NCI-H2107 (cell line): Measurements from ENCODE around the gene KLK12.
"Not testable (repeated sequence)": the region's sequence is repeated elsewhere in the genome, so short reads cannot be mapped to it uniquely, and the experiment has no call there.

ENCODE experiments used
- DNase-seq: peaks from one replicate; lab custom pipeline; 2025; lab: John Stamatoyannopoulos, UW

Gene KLK12

DNA sequence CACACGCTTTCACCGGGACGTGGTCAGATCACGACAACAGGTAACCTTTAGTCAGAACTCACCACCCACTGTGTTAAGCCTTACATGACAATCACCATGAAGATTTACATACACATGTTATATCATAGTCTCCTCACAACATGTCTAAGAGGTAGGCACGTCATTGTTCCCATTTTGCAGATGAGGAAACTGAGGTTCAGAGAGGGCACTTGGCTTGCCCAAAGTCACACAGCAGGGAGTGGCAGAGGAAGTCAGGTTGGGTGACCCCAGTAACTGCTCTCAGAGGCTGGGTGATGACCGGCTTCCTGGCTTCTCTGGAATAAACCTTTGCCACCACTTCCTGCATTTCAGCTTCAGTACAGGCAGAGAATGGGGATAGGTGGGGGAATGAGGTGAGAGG is 20.6 kb downstream of the KLK12 start:
- no peak for DNase-seq

DNA sequence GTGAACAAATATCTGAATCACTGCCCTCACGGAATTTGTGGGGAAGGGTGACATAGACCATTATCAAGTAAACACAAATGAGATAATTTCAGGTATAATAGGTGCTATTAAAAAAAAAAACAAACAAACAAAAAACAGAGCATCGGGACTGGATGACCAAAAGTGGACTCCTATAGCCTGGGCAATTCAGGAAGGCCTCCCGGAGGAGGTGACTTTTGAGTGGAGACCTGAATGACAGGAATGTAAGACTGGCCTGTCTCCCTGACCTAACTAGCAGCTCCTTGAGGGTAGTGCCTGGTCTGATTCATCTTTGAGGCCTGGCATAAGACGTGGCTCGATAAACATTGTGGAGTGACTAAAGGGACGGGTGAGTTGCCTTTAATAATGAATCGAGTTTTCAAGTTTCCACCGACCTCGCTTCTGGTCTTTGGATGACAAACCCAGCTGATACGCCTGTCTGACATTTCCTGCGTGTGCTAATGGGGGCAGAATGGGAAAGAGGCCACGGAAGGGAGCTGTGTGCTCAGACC is 22.1 kb downstream of the KLK12 start:
- DNase-seq, result no peak

GRCh38 chr19:51010066-51010795 is 24.6 kb downstream of the KLK12 start:
- DNase-seq, result no peak

- DNase-seq, result no peak
Observed at GRCh38 chr19:51009061-51009891, 25.5 kb downstream of the KLK12 start.

DNA sequence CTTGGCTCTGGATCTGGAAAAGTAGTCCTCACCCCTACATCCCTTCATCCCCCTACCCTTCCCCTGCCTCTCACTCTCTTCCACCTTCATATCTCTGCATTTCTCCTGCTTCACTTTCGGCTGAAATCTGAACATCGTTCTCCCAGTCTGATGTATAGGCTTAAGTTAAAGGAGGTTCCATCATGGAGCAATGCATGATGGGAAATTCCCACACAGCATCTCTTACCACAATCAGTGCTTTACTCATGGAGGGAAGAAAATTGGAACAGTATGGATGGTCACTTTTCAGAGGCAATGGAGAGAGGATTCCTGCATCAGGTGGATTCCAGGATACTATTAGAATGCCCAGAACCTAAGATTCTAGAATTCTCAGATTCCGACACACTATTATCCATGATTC is 27.3 kb downstream of the KLK12 start:
- no peak for DNase-seq

GRCh38 chr19:51006406-51006805 is 28.4 kb downstream of the KLK12 start:
- no peak for DNase-seq

DNA sequence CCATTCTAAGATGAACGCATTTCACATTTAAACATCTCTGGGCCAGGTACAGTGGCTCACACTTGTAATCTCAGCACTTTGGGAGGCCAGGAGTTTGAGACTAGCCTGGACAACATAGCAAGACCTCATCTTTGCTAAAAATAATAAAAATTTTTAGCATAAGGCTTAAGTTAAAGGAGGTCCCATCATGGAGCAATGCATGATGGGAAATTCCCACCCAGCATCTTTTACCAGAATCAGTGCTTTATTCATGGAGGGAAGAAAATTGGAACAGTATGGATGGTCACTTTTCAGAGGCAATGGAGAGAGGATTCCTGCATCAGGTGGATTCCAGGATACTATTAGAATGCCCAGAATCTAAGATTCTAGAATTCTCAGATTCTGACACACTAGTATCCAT is 29.6 kb downstream of the KLK12 start:
- DNase-seq, result no peak

DNA sequence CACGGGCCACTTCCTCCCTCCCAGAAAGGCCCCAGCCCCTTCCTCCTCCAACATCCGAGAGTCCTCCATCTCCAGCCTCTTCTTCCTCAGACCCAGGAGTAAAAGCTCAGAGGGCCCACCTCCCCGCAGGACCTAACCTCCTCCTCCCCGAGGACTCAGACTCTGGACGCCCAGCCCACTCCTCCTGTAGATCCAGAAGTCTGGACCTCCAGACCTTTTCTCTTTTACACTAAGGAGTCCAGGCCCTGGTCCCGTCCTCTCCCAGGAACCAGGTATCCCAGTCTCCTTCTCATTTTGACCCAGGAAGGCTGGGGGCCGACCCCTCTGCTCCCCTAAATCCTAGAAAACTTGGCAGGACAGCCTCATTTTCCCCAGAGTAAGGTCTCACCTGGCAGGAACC is 31.5 kb downstream of the KLK12 start:
- DNase-seq, result no peak

DNA sequence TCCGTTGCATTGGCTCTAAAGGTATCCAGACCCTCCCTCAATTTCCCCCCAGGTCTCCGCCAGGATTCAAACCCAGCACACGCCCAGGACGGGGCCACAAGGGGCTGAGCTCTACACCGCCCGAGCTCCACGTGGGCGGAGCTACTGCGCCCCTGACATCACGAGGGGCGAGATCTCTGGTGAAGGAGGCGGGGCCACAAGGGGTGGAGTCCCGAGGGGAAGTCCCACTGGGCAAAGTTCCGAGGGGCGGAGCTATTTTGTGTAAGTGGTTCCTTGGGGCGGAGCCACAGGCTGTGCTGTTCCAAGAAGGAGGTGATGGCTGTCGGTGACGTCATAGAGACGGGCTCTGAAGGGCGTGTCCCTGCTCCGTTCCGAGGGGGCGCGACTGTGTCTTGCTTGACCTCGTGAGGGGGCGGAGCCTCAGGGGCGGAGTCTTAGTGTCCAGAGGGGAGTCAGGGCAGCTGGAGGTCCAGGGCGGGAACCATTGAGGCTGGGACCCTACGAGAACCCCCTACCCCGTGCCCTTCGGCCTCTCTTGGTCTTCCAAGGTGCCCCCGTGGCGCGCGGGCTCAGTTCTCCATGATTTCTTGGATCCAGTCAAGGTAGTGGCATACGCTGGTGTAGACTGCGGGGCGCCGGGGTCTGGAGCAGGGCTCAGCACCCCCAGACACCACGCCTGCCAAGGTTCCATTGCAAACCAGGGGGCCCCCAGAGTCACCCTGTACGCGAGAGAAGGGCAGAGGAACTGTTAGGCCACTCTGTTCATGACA is 32.1 kb downstream of the KLK12 start:
- no peak for DNase-seq

DNA sequence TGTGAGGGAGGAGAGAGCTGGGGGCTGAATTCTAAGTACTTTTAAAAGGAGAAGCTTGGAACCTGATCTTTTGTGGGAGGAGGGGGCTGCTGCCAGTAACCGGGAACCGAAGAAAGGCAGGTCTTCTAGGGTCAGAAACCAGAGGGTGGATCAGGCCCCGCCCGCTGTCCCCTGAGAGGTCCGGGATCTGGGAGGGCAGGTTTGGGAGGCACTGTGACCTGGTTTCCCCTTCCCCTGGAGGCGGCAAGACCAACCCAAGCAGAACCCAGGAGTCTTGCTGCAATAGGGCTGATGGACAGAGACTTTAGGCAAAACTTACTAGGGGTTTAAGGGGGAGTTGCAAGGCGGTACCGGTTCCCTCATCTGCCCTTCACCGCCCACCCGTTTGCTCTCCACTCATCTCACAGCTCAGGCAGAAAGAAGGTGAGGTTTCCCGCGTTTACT is 32.7 kb downstream of the KLK12 start:
- DNase-seq, result no peak

DNA sequence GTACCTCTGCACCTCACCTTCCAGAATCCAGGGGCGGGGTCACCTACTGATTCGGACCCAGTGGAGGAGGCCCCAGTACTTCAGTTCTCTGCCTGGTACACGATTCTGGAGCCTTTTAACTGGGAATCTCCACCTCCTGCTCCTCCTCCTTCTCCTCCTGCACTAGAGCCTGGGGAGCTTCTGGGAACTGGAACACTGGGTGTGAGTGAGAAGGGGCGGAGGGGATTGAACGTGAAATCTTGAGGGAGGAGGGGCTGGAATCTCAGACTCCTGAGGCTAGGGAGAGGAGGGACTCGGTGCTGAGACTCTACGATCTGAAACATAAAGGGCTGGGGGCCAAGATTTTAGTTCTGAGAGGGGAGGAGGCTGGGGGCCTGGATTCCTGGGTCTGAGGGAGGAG is 33.3 kb downstream of the KLK12 start, which contains the start of gene KLK8:
KLK8 (minus strand) TSS at position 90 of the 400 bp plus-strand sequence. CDS start 437 bp downstream, outside the sequence.
- no peak for DNase-seq

DNA sequence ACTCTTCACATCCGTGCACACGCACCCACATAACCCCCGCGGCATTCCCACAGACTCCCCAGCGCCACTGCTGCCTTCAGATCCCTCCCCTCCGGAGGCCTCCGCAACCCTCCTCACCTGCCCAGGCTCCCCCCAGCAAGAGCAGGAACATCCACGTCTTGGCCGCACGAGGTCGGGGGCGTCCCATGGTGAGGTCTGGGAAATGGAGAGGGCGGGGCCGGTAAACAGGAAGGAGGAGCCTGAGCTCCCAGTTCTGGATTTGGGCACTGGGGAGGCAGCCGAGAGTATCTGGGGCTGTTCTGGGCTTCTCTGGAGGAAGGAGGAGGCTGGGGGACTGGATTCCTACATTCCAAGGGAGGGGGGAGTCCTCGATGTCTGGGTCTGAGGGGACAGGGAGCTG is 33.8 kb downstream of the KLK12 start:
- no peak for DNase-seq

- no peak for DNase-seq
Observed at GRCh38 chr19:51000426-51000825, 34.4 kb downstream of the KLK12 start.

DNA sequence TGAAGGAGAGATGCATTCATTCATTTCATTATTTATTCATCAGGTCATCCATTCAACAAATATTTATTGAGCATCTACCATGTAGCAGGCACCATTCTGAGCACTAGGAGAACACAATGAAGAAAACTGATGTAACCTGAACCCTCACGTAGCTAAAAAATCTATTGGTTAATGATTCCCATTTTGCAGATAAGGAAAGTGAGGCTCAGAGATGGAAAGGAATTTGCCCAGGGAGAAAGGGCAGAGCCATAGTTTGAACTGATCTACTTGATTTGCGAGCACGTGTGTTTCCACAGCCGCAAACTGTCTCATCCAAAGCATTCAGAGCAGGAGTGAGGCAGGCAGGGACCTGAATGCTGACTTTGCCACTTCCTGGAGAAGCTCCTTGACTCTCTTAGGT is 36.1 kb downstream of the KLK12 start:
- no peak for DNase-seq

GRCh38 chr19:50998061-50998460 is 36.7 kb downstream of the KLK12 start:
- no peak for DNase-seq

- no peak for DNase-seq
Observed at GRCh38 chr19:50994129-50994528, 40.7 kb downstream of the KLK12 start.

DNA sequence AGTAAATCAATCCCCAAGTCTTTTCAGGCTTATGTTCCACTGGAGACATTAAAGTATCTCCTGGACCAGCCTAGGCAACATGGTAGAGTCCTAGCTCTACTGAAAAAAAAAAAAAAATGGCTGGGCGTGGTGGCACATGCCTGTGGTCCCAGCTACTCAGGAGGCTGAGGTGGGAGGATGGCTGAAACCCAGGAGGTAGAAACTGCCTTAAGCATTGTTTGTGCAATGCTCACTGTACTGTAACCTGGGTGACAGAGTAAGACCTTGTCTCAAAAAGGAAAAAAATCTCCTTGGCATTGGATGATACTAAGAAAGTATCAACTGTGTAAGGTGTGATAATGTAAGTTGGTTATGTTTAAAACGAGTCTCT is 42.2 kb downstream of the KLK12 start:
- DNase-seq, result no peak

DNA sequence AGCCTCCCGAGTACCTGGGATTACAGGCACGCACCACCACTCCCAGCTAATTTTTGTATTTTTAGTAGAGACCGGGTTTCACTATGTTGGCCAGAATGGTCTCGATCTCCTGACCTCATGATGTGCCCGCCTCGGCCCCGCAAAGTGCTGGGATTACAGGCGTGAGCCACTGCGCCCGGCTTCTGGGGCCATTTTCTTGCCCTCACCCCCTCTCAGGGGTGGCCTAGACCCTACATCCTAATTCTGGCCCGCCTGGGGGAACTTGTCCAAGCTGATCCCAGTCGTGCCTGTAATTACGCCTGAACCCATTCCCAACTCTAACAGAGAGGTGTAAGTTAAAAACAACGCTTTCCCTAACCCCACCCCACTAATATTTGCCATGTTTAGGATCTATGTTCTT is 50.4 kb downstream of the KLK12 start:
- not testable (repeated sequence) for DNase-seq

DNA sequence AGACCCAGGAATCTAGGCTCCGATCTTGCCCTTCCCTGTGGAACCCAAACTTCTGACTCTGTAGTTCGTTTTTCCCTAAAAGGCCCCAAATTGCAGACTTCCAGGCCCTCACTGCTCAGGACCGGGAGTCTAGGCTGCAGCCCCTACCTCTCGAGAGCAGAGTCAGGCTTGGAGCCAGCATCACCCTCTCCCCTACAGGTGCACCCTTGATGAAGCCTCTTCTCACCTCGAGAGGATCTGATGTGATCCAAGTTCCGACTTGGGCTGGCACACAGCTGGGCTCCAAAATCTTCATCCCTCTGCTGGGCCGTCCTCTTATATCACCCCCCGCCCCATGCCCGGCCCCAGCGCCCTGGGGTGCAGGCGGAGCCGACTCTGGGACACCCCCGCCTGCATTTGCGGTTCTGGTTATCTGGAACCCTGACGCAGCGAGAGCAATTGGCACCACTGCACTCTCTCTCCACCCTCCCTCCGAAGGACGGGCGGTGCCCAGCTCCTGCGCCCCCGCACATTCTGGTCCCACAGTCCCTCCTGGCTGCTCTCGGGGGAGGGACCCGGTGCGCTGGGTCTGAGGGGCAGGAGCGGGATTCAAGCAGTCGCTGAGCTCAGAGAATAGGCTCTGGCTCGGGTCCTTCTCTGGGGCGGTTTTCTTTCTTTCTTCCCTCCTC is 51.0 kb downstream of the KLK12 start, which contains the start of gene KLK7:
KLK7 (minus strand) TSS at position 293 of the 668 bp plus-strand sequence. CDS start 1,518 bp downstream, outside the sequence.
- no peak for DNase-seq

DNA sequence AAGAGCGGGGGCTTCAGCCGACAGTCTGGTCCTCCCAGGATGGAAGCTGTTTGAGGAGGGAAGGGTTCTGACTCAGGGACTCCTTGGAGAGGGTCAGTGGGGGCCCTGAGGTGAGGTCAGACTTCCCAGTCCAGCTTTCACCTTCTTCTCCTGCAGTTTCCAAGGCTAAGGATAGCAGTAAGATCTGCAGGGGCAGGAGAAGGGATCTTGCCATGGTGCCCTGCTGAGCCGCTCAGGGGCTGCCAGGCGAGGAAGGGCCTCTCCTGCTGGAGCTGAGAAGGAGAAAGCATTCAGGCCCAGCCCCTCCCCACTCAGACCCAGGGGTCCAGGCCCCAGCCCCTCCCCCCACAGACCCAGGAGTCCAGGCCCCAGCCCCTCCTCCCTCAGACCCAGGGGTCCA is 52.6 kb downstream of the KLK12 start:
- DNase-seq, result no peak

- no peak for DNase-seq
Observed at GRCh38 chr19:50981587-50982146, 53.1 kb downstream of the KLK12 start.
